ENCODE results near the gene PDE6H.

Gene PDE6H

DNA sequence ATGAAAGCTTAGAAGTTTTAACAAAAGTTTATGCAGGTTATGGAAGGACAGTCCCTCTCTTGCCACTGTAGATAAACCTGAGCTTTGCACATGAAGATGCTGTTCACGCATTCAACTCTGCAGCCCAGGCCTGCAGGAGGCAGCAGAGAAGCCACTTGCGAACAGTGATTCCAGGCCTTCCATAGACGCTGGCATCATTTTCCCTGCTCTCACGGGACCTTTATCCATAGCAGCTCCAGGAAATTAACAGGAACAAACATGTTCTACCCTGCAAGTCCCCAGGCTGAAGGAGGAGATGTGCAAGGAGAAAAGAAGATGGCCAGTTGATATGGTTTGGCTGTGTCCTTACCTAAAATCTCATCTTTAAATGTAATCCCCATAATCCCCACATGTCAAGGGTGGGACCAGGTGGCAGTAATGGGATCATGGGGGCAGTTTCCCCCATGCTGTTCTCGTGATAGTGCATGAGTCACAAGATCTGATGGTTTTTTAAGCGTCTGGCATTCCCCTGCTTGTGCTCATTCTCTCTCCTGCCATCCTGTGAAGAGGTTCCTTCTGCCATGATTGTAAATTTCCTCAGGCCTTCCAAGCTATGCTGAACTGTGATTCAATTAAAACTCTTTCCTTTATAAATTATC is 36.5 kb upstream of the PDE6H start:
- no peak overlapping the region for H3K27ac ChIP-seq (ENCODE audit: insufficient read depth, low read depth, low read length, poor library complexity, severe bottlenecking)
- no peaks in the 10 kb centered on the region for H3K9me3 ChIP-seq (ENCODE audit: control insufficient read depth, low read length)
- no peaks in the 10 kb centered on the region for H3K27me3 ChIP-seq (ENCODE audit: control insufficient read depth, insufficient read depth, low read length, poor library complexity, severe bottlenecking)
- WGBS, 2 experiments = 54 to 68% methylated on average over 6 of the region's 6 CpGs
- no peaks in the 10 kb centered on the region for H3K36me3 ChIP-seq (ENCODE audit: control insufficient read depth, insufficient read depth, low read length)
- H3K4me3 ChIP-seq (ENCODE audit: insufficient read depth, low read depth, low read length) = no peak overlapping the region
- no peaks in the 10 kb centered on the region for H3K4me1 ChIP-seq (ENCODE audit: control insufficient read depth, insufficient read depth, low read length)

DNA sequence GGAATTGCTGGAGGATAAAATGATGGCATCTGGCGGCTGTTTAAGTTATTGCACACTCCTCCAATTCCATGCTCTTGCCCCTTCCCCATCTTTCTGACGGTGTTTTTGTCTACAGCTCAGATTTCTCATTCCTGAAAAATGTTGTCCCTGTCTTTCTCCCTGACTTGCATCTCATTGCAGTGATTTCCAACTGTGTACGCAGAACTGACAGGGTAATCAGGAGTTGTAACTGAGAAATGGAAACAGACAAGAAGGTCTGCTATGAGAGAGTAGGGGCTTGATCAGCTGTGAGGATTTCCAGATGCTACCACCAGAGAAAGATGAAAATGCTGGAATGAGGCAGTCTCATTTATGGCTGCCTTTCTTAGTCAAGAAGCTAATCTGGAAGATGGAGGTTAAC is 35.8 kb upstream of the PDE6H start:
- H3K4me3 ChIP-seq (ENCODE audit: insufficient read depth, low read depth, low read length) = no peak overlapping the region
- H3K27ac ChIP-seq (ENCODE audit: insufficient read depth, low read depth, low read length, poor library complexity, severe bottlenecking) = no peak overlapping the region
- H3K27me3 ChIP-seq (ENCODE audit: control insufficient read depth, insufficient read depth, low read length, poor library complexity, severe bottlenecking) = no peaks in the 10 kb centered on the region
- no peaks in the 10 kb centered on the region for H3K36me3 ChIP-seq (ENCODE audit: control insufficient read depth, insufficient read depth, low read length)
- H3K4me1 ChIP-seq (ENCODE audit: control insufficient read depth, insufficient read depth, low read length) = no peaks in the 10 kb centered on the region
- H3K9me3 ChIP-seq (ENCODE audit: control insufficient read depth, low read length) = no peaks in the 10 kb centered on the region
- 91 to 94% methylated on average over 3 of the region's 3 CpGs for WGBS, 2 experiments

DNA sequence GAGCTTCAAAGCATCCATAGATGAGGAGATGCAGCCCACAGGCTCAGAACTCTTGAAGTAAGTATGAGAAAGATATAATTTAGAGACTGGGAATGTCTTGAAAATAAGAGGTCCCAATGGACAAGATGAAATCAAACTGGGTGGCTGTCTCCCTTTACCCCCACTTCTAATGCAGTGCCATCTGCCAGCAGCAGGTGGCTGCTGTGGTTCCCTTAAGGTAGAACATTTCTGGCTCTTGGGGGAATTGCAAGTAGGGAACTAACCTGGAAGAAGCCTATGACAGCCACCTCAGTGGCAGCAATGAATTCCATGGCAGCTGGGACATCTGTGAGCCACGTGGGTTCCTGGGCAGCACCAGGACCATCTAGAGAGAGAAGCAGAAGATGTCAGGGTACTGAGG is 35.2 kb upstream of the PDE6H start:
- Histone ChIP-seq H3K4me3 (ENCODE audit: insufficient read depth, low read depth, low read length) (no peak overlapping the region), H3K36me3 (ENCODE audit: control insufficient read depth, insufficient read depth, low read length) (no peaks in the 10 kb centered on the region), H3K27me3 (ENCODE audit: control insufficient read depth, insufficient read depth, low read length, poor library complexity, severe bottlenecking) (no peaks in the 10 kb centered on the region), H3K9me3 (ENCODE audit: control insufficient read depth, low read length) (no peaks in the 10 kb centered on the region), H3K27ac (ENCODE audit: insufficient read depth, low read depth, low read length, poor library complexity, severe bottlenecking) (no peak overlapping the region), H3K4me1 (ENCODE audit: control insufficient read depth, insufficient read depth, low read length) (no peaks in the 10 kb centered on the region)
- WGBS, 2 experiments = 63 to 70% methylated on average over 1 of the region's 1 CpG

DNA sequence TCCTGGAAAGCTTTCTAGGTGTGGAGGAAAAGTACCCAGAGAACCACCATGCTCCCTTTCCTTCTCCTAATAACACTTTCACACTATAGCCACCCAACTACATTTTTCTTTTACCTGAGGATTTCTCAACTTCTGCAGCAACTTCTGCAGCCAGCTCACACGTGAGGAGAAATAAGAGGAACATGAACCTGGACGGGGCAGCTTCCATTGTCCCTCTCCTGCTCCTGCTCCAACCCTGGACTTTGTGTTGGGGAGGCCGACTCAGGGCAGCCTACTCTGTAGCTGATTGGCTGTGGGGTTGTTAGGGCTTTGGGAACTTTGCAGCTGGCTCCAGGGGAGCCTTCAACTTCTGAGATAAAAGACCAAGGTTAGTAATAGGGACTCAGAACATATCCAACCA is 34.5 kb upstream of the PDE6H start, which contains the start of gene ERP27:
Gene ERP27, minus strand, starts transcription at position 237 of the 400 bp plus-strand sequence. Its CDS starts 29 bp downstream, at position 208.
- Histone ChIP-seq H3K27me3 (ENCODE audit: control insufficient read depth, insufficient read depth, low read length, poor library complexity, severe bottlenecking) (no peaks in the 10 kb centered on the region), H3K9me3 (ENCODE audit: control insufficient read depth, low read length) (no peaks in the 10 kb centered on the region), H3K36me3 (ENCODE audit: control insufficient read depth, insufficient read depth, low read length) (no peaks in the 10 kb centered on the region), H3K4me3 (ENCODE audit: insufficient read depth, low read depth, low read length) (no peak within 1 kb of the TSS), H3K27ac (ENCODE audit: insufficient read depth, low read depth, low read length, poor library complexity, severe bottlenecking) (no peak within 1 kb of the TSS), H3K4me1 (ENCODE audit: control insufficient read depth, insufficient read depth, low read length) (no peaks in the 10 kb centered on the region)
- WGBS, 2 experiments = 72 to 94% methylated on average over 3 of the region's 3 CpGs

DNA sequence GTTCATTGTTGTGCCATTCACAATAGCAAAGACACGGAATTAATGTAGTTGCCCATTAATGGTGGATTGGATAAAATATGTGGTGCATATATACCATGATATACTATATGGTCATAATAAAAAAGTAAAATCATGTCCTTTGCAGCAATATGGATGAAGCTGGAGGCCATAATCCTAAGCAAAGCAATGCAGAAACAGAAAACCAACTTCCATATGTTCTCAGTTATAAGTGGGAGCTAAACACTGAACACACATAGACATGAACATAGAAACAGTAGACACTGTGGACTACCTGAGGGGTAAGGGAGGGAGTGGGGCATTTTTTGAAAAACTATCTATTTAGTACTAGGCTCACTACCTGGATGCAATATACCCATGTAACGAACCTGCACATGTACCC is 31.5 kb upstream of the PDE6H start:
- Histone ChIP-seq H3K4me1 (ENCODE audit: control insufficient read depth, insufficient read depth, low read length) (no peaks in the 10 kb centered on the region), H3K27ac (ENCODE audit: insufficient read depth, low read depth, low read length, poor library complexity, severe bottlenecking) (no peak overlapping the region), H3K9me3 (ENCODE audit: control insufficient read depth, low read length) (no peaks in the 10 kb centered on the region), H3K36me3 (ENCODE audit: control insufficient read depth, insufficient read depth, low read length) (no peaks in the 10 kb centered on the region), H3K27me3 (ENCODE audit: control insufficient read depth, insufficient read depth, low read length, poor library complexity, severe bottlenecking) (no peaks in the 10 kb centered on the region), H3K4me3 (ENCODE audit: insufficient read depth, low read depth, low read length) (no peak overlapping the region)
- WGBS, 2 experiments = 100% methylated on average over 1 of the region's 2 CpGs

DNA sequence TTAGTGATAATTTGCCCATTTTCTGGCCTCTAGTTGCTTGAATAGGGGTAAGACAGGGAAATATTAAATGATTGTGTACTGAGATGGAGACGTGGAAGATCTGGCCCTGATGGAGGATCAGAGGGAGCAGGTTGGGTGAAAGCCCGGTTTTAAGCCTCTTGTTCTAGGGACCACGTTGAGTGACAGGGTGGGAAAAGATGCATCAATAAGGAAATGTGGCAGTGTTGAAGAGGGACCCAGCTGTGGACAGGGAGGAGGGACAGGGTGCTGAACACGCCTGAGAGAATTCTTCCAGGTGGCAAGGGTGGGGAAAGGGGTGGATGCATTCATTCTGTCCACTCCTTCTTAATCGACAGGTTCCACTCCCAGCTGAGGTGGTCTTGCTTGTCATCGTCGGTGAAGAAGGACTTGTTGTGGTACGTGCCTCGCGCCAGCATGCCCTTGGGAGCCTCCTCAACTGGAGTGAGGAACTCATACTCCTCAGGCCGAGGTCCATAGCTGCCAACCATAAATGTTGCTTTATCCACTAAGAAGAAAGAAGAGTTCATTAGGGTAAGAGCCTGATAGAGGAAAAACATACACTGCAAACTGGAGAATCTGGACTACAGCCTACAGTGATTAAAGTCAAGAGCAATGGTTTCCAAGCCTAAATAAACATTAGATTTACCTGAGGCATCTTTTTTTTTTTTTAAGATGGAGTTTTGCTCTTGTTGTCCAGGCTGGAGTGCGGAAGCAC is 30.5 kb upstream of the PDE6H start:
- H3K27ac ChIP-seq (ENCODE audit: insufficient read depth, low read depth, low read length, poor library complexity, severe bottlenecking) = no peak overlapping the region
- no peak overlapping the region for H3K4me3 ChIP-seq (ENCODE audit: insufficient read depth, low read depth, low read length)
- H3K36me3 ChIP-seq (ENCODE audit: control insufficient read depth, insufficient read depth, low read length) = no peaks in the 10 kb centered on the region
- H3K9me3 ChIP-seq (ENCODE audit: control insufficient read depth, low read length) = no peaks in the 10 kb centered on the region
- H3K4me1 ChIP-seq (ENCODE audit: control insufficient read depth, insufficient read depth, low read length) = no peaks in the 10 kb centered on the region
- no peaks in the 10 kb centered on the region for H3K27me3 ChIP-seq (ENCODE audit: control insufficient read depth, insufficient read depth, low read length, poor library complexity, severe bottlenecking)
- WGBS, 2 experiments = 95% methylated on average over 12 of the region's 12 CpGs

DNA sequence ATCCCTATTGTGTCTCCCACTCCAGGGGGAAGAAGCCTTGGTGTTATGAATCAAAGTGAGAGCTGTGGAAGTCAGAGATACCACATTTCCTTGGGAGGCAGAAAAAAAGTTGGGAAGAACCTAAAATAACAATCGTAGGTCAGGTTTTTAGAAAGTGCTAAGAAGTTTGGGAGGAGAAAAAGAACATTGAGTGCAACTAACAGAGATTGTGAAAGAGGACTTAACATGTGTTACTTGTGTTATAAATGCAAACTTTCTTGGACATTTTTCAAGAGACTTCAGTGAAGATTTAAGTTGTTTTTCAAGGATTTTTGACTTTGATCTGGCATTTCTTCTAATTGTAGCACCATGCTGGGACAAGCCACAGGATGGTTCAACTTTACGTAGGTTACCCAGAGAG is 26.7 kb upstream of the PDE6H start:
- Histone ChIP-seq H3K4me1 (ENCODE audit: control insufficient read depth, insufficient read depth, low read length) (no peaks in the 10 kb centered on the region), H3K27me3 (ENCODE audit: control insufficient read depth, insufficient read depth, low read length, poor library complexity, severe bottlenecking) (no peaks in the 10 kb centered on the region), H3K27ac (ENCODE audit: insufficient read depth, low read depth, low read length, poor library complexity, severe bottlenecking) (no peak overlapping the region), H3K9me3 (ENCODE audit: control insufficient read depth, low read length) (no peaks in the 10 kb centered on the region), H3K4me3 (ENCODE audit: insufficient read depth, low read depth, low read length) (no peak overlapping the region), H3K36me3 (ENCODE audit: control insufficient read depth, insufficient read depth, low read length) (no peaks in the 10 kb centered on the region)
- WGBS, 2 experiments = 93 to 95% methylated on average over 2 of the region's 2 CpGs

DNA sequence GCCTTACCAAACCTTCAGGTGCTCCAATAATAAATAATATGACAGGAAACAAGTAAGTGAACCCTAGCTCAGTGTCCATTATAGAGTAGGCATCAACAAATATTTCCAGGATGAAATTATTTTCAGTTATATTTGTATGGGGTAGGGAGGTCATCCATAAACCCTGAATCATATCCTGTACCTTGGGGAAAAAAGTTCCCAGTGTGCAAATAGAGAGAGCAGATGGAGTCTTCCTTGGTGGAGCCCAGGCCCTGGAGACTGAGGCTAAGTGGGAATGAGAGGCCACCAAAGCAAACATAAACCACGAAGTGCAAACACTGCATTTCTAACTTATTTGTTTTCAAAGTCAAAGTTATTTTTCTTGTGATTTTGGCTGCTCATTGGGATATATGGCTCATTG is 26.0 kb upstream of the PDE6H start:
- H3K4me1 ChIP-seq (ENCODE audit: control insufficient read depth, insufficient read depth, low read length) = no peaks in the 10 kb centered on the region
- 91 to 100% methylated on average over 1 of the region's 1 CpG for WGBS, 2 experiments
- H3K27ac ChIP-seq (ENCODE audit: insufficient read depth, low read depth, low read length, poor library complexity, severe bottlenecking) = no peak overlapping the region
- H3K9me3 ChIP-seq (ENCODE audit: control insufficient read depth, low read length) = no peaks in the 10 kb centered on the region
- H3K27me3 ChIP-seq (ENCODE audit: control insufficient read depth, insufficient read depth, low read length, poor library complexity, severe bottlenecking) = no peaks in the 10 kb centered on the region
- H3K4me3 ChIP-seq (ENCODE audit: insufficient read depth, low read depth, low read length) = no peak overlapping the region
- H3K36me3 ChIP-seq (ENCODE audit: control insufficient read depth, insufficient read depth, low read length) = no peaks in the 10 kb centered on the region

DNA sequence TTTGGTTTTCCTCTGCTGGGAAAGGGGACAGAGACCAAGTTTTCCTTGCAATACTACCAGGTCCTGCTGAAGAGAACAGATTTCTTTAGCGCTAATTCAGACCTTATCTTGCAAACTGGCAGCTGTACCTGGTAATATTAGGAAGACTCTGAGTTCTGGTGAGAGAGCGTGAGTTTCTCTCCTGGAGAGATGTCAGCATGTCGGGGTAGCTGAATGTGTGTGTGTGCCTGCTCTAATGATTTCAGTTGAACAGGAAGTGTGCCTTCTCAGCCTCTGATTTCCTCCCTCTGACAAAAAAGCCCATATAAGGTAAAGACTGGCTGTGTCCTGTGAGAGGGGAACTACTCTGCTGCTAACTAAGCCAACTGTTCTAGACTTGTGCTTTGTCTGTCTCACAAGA is 24.2 kb upstream of the PDE6H start:
- Histone ChIP-seq H3K27ac (ENCODE audit: insufficient read depth, low read depth, low read length, poor library complexity, severe bottlenecking) (no peak overlapping the region), H3K4me3 (ENCODE audit: insufficient read depth, low read depth, low read length) (no peak overlapping the region), H3K9me3 (ENCODE audit: control insufficient read depth, low read length) (no peaks in the 10 kb centered on the region), H3K36me3 (ENCODE audit: control insufficient read depth, insufficient read depth, low read length) (no peaks in the 10 kb centered on the region), H3K4me1 (ENCODE audit: control insufficient read depth, insufficient read depth, low read length) (no peaks in the 10 kb centered on the region), H3K27me3 (ENCODE audit: control insufficient read depth, insufficient read depth, low read length, poor library complexity, severe bottlenecking) (no peaks in the 10 kb centered on the region)
- 79 to 89% methylated on average over 3 of the region's 3 CpGs for WGBS, 2 experiments

DNA sequence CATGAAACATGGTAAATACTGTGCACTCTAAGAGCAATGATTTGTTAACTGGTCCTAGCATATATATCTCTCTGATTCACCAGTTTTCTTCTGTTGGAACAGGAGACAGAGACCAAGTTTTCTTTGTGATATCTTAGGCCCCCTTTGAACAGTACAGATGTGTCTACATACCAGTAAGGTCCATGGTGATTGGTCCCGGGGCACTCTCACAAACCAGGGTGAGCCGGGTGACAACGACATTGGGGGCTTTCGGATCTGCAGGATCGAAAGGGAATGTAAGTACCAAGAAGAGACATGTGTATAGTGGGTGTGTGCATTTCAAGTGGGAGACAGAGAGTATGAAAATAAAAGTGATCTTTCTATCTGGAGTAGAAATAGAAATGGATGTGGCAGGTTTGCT is 23.2 kb upstream of the PDE6H start:
- no peak overlapping the region for H3K27ac ChIP-seq (ENCODE audit: insufficient read depth, low read depth, low read length, poor library complexity, severe bottlenecking)
- 95 to 98% methylated on average over 5 of the region's 5 CpGs for WGBS, 2 experiments
- no peaks in the 10 kb centered on the region for H3K4me1 ChIP-seq (ENCODE audit: control insufficient read depth, insufficient read depth, low read length)
- H3K27me3 ChIP-seq (ENCODE audit: control insufficient read depth, insufficient read depth, low read length, poor library complexity, severe bottlenecking) = no peaks in the 10 kb centered on the region
- no peaks in the 10 kb centered on the region for H3K9me3 ChIP-seq (ENCODE audit: control insufficient read depth, low read length)
- no peak overlapping the region for H3K4me3 ChIP-seq (ENCODE audit: insufficient read depth, low read depth, low read length)
- H3K36me3 ChIP-seq (ENCODE audit: control insufficient read depth, insufficient read depth, low read length) = no peaks in the 10 kb centered on the region
